DMS53 treated with DMSO at 0.1 percent for 48 hours (cell line): ENCODE results near the gene VBP1.
A peak's percentile ranks its signal among the peaks of the same experiment; 100 is the strongest.
"Not testable (repeated sequence)": the region's sequence is repeated elsewhere in the genome, so short reads cannot be mapped to it uniquely, and the experiment has no call there.

Experiments
- DNase-seq: peaks from one replicate; lab custom pipeline; 2025; ENCODE audit not compliant: unreplicated experiment; lab: John Stamatoyannopoulos, UW

Gene VBP1, protein sequence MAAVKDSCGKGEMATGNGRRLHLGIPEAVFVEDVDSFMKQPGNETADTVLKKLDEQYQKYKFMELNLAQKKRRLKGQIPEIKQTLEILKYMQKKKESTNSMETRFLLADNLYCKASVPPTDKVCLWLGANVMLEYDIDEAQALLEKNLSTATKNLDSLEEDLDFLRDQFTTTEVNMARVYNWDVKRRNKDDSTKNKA

DNA sequence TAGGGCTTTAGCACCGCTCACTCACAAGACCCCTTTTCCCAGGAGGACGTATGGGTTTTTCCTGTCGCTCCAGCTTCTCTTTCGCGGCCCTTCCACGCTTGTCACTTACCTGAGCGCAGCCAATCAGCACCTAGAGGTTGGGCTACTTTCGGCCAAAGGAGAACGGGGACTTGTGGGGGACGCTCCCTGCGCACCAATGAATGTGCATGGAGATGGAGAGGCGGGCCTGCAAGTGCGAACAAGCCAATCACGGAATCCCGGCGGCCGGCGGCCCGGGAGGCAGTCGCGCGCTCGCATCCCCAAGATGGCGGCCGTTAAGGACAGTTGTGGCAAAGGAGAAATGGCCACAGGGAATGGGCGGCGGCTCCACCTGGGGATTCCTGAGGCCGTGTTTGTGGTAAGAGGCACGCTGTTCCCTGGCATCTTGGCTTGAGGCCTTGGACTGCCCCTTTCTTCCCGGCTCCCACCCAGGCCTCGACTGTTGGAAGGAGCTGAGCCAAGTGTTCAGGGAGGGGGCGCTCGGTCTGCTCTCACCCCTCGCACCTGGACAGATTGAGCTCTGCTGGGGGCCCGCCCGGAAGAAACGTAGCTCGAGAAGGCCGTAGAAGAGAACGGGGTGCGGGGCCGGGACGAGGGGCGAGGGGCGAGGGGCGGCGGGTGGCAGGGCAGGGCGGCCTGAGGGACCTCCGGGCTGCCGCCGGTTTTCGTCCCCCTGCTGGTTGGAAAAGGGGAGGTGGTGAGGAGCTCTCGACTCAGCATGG is at the start of gene VBP1:
Gene VBP1, plus strand, starts transcription at position 282 of the 761 bp plus-strand sequence. Its CDS starts 23 bp downstream, at position 305.
- peak; percentile 91 for DNase-seq

DNA sequence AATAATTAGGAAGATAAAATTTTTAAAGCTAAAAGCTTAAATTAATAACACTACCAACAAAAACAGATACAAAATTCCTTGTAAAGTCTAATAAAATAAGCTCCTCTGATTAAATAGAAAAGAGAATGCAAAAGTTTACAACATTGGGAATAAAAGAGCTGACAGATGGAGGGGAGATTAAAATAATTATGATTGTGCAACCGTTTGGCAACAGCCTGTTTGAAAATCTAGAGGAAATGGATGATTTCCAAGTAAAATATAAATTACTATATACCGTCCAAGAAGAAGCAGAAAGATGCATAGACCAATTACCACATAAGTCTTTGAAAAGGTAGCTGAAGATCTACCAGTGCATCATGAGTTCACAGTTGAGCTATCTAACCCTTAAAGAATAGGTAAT is 46.4 kb upstream of the VBP1 start:
- no peak for DNase-seq

DNA sequence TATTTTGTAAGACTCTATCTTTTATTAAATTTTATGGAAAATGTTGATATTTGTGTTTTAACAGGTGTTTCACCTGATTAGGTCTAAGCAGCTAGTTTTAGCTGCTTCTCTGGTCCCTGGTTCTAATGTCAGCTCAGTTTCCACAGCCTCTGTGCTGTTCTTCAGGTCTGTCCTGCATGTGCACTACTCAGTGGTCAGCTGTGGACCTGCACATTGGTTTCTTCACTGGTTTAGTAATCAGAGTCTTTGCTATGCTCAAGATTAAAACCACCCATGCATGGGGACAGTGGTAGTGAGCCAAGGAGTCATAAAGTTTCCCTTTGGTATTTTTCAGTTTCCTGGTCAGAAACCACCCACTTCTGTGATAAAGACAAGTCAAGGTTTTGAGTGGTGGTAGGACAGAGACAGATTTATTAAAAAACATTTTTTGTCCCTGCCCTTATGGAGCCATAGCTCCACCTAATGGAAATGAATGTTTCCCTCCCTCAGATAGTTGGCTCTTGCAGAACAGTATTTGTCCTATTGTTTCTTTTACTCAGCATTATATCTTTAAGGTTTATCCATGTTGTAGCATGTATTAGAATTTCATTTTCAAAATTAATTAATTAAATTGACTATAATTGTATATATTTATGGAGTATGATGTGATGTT is 36.8 kb upstream of the VBP1 start:
- no peak for DNase-seq

DNA sequence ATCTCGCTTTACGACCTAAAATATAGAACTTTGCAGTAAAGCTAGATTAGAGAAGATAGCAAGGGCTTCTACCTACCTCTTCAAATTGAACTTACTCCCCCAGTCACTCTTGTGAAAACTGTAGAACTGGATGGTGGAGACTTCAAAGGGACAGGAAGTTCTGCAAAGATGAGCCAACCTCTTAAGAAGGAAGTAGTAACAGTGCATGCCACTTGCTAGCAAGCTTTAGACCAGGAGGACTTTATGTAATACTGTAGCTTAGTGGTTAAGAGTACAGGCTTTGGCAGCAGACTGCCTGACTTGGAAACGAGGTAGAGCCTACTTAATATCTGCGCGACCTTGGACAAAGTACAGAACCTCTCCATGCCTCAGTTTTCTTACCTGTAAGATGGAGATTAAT is 27.5 kb upstream of the VBP1 start:
- DNase-seq = no peak

DNA sequence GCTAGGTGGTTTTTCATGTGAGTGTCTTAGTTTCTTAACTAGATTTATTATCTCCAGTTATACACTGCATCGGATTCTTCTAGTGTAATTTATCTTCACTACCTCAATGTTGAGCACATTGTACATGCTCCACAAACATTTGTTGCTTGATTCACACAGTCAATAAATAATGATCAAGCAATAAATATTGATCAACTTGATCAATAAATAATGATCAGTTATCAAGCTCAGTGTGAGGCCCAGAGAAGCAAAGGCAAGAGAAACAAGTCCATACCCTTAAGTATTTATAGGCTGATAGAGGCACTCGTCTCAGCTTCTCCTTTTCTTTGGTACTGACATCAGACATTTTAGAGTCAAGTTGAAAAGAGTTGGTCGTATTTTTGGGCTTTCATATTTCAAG is 5.1 kb upstream of the VBP1 start:
- no peak for DNase-seq

DNA sequence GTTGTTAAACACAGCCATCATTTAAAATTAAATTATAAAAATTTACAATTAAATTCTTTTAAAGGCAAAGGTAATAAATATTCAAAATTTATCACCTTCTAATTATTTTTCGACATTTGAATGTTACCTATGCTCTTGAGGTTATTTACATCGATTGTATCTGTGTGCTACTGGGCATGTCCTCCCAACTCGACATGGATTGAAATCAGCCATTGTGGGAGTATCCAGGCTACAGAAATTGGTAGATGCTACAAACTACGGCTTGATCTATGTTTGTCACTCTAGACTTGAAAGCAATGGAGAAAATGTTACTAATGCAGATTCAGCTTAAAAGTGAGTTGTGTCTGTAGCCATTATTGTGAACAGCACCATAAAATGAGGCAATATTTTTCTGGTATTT is 2.5 kb upstream of the VBP1 start:
- no peak for DNase-seq

DNA sequence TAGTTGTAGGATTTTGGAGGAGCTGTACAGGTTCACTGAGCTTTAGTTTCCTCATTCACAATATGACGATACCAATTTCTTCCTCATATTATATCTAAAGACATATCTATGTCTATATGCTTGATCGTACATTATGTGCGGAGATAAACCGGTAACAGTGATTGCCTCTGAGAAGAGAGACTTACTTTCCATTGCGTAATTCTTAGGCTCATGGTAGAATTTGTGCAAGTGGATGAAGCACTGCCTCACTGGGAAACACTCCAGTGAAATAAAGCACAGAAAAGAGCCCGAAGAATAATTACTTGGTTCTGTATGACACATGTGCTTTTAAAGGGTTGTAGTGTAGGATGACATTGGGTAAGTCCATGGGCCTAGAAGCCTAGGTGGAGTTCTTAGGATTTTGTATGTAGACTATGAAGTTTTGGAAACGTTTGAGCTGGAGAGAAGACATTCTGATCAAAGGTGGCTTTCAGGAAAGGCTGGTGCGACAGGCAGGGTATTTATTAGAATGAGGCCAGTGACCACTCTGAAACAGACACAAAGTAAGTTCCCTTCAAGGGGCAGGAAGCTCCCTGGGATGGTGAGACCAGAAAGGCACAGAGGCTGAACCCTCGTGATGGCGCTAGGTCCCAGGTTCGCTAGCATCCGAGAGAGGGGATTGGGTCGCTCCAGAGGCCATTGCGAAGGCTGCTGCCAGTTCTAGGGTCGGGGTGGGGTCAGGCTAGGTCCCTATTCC is 649 bp upstream of the VBP1 start:
- peak; percentile 22 for DNase-seq

DNA sequence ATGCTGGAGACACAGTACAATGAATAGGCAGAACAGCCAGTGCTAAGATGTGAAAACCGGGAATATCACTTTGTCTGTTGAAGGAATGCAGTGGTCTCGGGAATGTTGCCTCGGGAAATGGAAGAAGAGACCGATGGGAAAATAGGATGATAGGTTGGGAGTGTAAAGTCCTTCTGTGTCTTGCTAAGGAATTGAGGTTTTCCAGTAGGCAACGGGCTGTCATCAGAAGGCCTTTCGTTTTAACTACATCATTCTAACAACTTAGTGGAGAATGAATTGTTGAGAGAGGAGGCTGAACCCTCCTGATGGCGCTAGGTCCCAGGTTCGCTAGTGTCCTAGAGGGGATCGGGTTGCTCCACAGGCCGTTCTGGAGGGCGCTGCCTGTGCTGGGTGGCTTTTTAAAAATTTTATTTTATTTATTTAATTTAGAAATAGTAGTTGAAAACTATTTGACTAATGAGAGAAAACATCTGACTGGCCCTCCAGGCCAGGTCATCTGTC is 730 bp downstream of the VBP1 start:
- no peak for DNase-seq

DNA sequence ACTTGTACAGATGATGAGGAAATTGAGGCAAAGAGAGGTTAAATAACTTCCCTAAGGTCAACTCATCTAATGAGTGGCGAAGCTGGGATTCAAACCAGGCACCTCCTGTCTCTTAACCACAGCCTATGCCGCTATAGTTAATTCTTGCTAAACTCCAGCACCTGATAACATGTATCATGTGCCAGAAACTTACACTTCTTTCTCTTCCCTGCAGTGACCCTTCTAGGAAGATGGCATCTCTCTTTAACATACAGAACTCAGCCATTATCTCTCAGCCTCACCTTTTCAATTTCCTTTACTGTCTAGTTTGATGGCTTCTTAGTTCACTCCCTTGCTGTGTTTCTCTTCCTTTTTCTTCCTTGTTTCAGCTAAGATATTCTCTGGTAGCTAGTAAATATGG is 2.5 kb downstream of the VBP1 start:
- no peak for DNase-seq

DNA sequence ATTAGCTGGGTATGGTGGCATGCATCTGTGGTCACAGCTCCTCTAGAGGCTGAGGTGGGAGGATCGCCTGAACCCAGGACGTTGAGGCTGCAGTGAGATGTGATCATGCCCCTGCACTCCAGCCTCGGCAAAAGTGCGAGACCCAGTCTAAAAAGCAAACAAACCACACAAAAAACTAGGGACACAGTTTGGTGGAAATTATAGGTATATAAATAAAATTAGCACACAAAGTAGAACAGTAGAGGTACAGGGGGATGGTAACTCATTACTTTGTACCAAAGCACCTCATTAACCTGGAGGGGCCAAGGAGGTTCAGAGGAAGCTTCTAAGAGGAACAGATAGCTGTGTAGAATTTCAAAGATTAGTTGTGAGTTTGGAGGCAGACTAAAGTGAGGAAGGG is 5.1 kb downstream of the VBP1 start:
- no peak for DNase-seq

DNA sequence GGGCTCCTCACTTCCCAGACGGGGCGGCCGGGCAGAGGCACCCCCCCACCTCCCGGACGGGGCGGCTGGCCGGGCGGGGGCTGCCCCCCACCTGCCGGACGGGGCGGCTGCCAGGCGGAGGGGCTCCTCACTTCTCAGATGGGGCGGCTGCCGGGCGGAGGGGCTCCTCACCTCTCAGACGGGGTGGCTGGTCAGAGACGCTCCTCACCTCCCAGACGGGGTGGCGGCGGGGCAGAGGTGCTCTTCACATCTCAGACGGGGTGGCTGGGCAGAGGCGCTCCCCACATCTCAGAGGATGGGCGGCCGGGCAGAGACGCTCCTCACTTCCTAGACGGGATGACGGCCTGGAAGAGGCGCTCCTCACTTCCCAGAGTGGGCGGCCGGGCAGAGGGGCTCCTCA is 7.5 kb downstream of the VBP1 start:
- not testable (repeated sequence) for DNase-seq

DNA sequence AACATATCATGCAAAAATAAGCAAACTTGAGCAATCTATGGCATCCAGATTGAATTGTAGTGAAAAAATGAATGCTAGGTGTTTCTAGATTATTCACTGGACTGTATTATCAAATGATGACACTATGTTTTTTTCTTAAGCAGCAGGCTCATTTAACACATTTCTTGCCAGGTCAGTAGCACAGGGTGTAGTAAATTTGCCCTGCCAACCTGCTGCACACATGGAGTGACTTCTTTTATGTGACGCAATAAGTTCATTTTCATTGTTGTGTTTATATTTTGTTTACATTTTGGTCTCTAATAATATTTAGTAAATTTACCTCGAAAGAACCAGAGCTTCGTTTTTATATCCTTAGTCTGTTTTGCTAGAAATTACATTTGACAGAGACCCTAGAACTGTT is 9.5 kb downstream of the VBP1 start:
- no peak for DNase-seq

DNA sequence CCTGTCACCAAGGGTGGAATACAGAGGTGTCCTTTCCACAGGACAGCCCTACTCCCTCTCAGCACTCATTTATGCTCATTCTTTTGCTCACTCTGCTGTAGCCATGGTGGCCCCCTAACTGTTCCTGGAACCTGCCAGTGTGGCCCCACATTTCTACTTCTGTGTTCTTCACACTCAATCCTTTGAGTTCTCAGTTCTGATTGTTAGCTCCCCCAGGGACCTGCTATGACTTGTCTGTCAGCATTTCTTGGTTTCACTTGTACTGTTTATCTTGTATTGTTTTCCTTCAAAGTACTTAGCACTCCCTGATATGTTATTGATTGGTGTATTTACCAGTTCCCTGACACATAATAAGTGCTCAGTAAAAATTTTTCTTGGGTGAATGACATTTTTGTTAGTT is 14.9 kb downstream of the VBP1 start:
- no peak for DNase-seq

DNA sequence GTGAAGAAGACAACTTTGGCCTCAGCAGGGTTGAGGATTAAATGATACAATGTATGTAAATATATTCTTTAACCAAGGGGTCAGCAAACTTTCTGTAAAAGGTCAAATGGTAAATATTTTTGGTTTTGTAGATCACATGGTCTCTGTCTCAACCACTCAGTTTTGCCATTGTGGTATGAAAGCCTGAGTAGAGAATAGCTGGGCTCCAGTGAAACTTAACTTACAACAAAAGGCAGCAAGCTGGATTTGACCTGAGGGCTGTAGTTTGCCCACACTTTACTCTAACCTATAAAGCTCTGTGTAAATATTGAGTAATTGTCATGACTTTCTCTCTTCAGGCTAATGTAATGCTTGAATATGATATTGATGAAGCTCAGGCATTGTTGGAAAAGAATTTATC is 19.6 kb downstream of the VBP1 start:
- no peak for DNase-seq

DNA sequence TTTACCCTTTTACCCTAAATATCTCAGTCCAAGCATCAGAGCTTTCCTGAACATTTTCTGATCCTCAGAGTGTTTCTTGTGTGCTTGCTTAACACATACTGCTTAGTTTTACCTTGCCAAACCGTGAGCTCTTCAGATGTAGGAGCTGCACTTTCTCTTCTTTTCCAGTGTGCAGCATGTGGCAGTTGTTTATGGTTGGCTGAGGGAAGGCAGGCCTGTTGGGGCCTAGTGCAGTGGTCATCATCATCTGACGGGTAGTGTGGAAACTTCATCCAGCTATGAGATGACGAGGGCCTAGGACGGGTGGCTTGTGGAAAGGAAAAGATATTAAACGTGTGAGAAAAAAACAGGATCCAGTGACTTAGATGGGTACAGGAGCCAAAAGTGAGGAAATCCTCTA is 21.5 kb downstream of the VBP1 start:
- DNase-seq = no peak

DNA sequence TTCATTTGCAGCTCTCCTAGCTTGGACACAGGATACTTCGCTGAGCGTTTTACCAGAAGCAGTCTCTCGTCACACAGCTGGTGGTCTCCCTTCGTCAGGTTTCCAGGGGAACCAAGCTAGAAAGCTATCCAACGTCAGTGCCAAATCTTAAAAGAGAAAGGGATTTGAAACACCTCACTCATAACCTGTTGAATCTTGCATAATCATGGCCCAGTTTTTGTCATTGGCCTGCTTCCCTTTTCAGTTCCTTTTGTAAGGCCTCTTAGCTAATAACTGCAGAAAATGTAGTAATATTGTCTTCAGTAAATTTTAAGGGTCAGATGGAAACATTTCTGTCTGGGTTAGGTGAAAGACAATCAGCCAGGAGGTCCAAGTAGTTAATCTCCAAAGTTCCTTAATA is 26.0 kb downstream of the VBP1 start:
- no peak for DNase-seq

DNA sequence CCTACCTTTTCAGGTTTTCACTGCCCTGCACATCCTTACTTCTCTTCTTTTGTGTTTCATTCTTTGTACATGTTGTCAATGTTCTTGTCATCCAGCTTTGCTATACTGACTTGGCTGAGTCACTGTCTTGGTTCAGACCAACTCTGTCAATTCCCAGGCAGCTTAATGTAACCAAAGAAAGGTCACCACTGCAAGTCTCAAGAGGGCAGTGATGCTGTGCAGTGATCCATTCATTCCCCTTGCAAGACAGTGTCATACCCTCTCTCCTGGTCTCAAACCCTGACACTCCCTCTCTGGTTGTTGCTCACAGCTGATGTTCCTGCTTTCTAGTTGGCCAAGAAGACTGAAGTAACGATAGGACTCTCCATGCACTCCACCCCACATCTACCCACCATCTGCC is 30.5 kb downstream of the VBP1 start:
- DNase-seq = no peak

DNA sequence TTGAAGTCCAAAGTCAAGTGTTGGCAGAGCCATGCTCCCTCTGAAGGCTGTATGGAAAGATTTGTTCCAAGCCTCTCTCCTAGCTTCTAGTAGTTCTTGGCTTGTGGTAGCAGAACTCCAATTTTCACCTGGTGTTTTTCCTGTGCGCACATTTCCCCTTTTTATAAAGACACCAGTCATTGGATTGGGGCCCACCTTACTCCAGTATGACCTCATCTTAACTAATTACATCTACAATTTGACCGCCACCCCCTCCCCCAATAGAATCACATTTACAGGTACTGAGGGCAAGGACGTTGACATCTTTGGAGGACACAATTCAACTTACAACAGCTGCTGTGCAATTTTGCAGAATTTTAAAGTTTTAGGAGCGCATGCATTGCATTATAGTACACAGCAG is 31.2 kb downstream of the VBP1 start:
- no peak for DNase-seq

DNA sequence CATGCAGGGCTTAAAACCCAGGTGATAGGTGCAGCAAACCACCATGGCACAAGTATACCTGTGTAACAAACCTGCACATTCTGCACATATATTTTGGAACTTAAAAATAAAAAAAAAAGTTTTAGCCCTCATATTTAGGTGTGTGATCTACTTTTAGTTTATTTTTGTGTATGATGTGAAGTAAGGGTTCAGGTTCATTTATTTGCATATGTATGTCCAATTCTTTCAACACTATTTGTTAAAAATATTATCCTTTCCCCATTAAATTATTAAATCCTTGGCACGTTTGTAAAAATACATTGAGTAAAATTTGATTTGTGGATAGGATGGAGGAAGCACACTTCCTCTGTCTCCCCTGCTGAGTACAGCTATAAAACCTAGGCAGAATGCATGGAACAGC is 35.1 kb downstream of the VBP1 start:
- no peak for DNase-seq

DNA sequence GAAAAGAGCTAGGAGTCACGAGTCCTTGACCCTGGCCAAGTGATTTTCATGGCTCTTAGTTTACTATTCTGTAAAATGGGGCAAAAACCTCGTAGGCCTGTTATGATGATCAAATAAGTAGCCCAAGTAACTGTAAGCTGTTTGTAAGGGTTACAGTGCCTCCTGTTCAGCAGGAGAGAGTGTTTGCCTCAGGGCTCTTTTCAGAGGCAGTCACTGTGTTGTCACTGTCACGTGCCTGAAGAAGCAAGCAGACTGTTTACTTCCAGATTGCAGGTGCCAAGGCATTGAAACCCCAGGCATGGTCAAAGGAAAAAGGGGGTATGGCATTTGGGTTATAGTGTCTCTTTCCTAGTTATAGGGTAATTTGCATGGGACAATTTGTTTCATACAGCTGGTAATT is 43.5 kb downstream of the VBP1 start:
- no peak for DNase-seq

DNA sequence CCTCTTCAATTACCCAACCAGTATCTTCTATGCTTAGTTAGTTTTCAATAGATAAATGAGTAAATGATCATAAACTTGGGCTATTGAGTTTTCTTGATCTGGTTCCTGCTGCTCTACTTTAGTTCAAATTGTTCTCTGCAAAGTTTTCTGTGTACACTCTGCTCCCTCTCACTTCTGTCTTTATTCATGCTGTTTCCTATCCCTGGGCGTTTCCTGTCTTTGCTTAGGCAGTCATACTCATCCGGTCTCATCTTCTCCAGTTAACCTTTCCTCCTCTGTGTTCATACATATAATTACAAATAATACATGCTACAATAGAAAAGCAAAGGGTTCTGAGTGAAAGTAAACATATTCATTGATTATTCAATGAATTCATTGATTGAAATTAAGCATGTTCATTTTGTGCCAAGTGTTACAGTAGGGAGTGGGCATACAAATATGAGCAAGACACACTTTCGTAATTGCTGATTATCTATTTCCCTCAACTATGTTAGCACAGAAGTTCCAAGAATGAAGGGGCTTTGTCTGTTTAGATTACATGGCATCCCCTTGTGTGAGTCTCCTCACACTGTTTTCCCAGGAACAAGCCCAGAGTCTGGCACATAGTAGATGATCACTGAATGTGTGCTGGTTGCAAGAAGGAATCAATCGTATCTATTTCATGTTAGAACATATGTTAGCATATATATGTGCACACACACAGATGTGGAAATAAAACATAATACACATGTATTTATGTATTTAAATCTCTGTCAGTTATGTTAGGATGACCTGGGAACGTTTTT is 46.9 kb downstream of the VBP1 start:
- no peak for DNase-seq
